Uterus (tissue), 4 donors: ENCODE measurements around the gene MARCHF6. TPM values are rescaled to one million over a fixed set of nuclear protein-coding genes. Genes with fewer than 3 reads are reported as not detected.

Experiments used
- DNase-seq, 2 donors: peaks; one replicate each; pipeline ENCODE4 v3.0.0-alpha.2; 2019 to 2020
- H3K27ac ChIP-seq, 2 donors: fragments of 200-600 bp; sonication (generic); 1 replicate in 1 of 2; 2 replicates in 1 of 2; pipeline ENCODE4 v1.5.1; 2016 to 2018
- H3K27me3 ChIP-seq, 2 donors: fragments of 200-600 bp; sonication (generic); one replicate each; pipeline ENCODE4 v1.5.1; 2018 to 2019; ENCODE audit warnings: control low read depth in 1 of 2
- H3K36me3 ChIP-seq, 2 donors: fragments of 200-600 bp; sonication (generic); one replicate each; pipeline ENCODE4 v1.5.1; 2019; ENCODE audit warnings: control low read depth in 1 of 2
- H3K4me1 ChIP-seq, 2 donors: fragments of 200-600 bp; sonication (generic); one replicate each; pipeline ENCODE4 v1.5.1; 2018 to 2019; ENCODE audit warnings: control low read depth in 1 of 2
- H3K4me3 ChIP-seq, 2 donors: fragments of 200-600 bp; sonication (generic); 1 replicate in 1 of 2; 2 replicates in 1 of 2; pipeline ENCODE4 v1.5.1; 2018 to 2019; ENCODE audit warnings: mild to moderate bottlenecking in 1 of 2
- H3K9me3 ChIP-seq, 2 donors: fragments of 200-600 bp; sonication (generic); one replicate each; pipeline ENCODE4 v1.5.1; 2019; ENCODE audit warnings: control low read depth in 1 of 2
- POLR2A ChIP-seq, 2 donors: fragments of 450-650 bp; IDR thresholded peaks; one replicate each; pipeline ENCODE4 v1.6.1; 2016; ENCODE audit warnings: antibody characterized with exemption in 2 of 2, mild to moderate bottlenecking in 1 of 2, moderate library complexity in 1 of 2
- intact Hi-C: fragments of 100-400 bp; cut with DNase I; formaldehyde crosslinking; loops from one replicate; pipeline ENCODE4 v1.15.1; 2023; ENCODE audit warnings: low total_unique reads
- total RNA-seq, 4 donors: library from RNA; depleted of rRNA in 3 of 4; stranded (reverse); fragments of >200 nt in 3 of 4; gene quantifications; one replicate each; pipeline versions ENCODE4 v1.1.0 to v1.2.4, GENCODE V29; 2014 to 2023
- TF ChIP-seq, protein P1 (sequence below), 4 experiments: fragments of 200-600 bp in 2 of 4; fragments of 450-650 bp in 2 of 4; sonication (generic) in 2 of 4; IDR thresholded peaks; one replicate each; pipeline ENCODE4 v1.5.1; 2016 to 2019; ENCODE audit warnings: antibody characterized with exemption in 4 of 4, mild to moderate bottlenecking in 2 of 4, moderate library complexity in 1 of 4
- donor health status: DM: yes; HTN: yes; CAD: no.

The MARCHF6 gene
- total RNA-seq, 4 donors from 2014 or later = 62.1 to 234 (median 178) TPM

GRCh38 chr5:10311595-10312425 lies 41.7 kb upstream of the MARCHF6 start:
- Histone ChIP-seq H3K27ac (no peak overlapping the region), H3K4me1 (no peaks in the 10 kb centered on the region), H3K4me3 (no peak overlapping the region), H3K9me3 (no peaks in the 10 kb centered on the region), H3K27me3 (no peaks in the 10 kb centered on the region), H3K36me3 (no peaks in the 10 kb centered on the region)
- DNase-seq = no peak
- intact Hi-C loops = no loop called here
- no peak for TF ChIP-seq POLR2A (IDR thresholded peaks at IDR 0.05)
- TF ChIP-seq, protein P1, sequence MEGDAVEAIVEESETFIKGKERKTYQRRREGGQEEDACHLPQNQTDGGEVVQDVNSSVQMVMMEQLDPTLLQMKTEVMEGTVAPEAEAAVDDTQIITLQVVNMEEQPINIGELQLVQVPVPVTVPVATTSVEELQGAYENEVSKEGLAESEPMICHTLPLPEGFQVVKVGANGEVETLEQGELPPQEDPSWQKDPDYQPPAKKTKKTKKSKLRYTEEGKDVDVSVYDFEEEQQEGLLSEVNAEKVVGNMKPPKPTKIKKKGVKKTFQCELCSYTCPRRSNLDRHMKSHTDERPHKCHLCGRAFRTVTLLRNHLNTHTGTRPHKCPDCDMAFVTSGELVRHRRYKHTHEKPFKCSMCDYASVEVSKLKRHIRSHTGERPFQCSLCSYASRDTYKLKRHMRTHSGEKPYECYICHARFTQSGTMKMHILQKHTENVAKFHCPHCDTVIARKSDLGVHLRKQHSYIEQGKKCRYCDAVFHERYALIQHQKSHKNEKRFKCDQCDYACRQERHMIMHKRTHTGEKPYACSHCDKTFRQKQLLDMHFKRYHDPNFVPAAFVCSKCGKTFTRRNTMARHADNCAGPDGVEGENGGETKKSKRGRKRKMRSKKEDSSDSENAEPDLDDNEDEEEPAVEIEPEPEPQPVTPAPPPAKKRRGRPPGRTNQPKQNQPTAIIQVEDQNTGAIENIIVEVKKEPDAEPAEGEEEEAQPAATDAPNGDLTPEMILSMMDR (IDR thresholded peaks at IDR 0.05) = no peak

DNA sequence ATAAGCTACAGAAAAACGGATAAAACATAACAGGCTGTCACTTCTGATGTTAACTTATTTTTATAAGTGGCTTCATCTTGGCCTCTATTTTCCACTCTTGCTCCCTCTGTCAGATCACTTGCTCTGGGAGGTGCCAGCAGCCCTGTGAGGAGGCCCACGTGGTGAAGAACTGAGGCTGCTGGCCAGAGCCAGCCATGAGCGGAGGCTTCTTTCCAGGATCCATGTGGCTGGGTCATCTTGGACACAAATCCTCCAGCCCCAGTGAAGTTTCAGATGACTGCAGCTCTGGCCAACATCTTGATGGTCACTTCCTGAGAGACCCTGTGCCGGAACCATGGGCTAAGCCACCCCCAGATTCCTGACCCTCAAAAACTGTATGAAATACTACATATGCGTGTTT lies 38.3 kb upstream of the MARCHF6 start:
- no peak overlapping the region for H3K4me3 ChIP-seq
- DNase-seq = no peak
- no peaks in the 10 kb centered on the region for H3K4me1 ChIP-seq
- no peak overlapping the region for H3K27ac ChIP-seq
- H3K36me3 ChIP-seq = no peaks in the 10 kb centered on the region
- H3K27me3 ChIP-seq = no peaks in the 10 kb centered on the region
- intact Hi-C loops = no loop called here
- TF ChIP-seq, protein P1 (IDR thresholded peaks at IDR 0.05) = no peak
- TF ChIP-seq POLR2A (IDR thresholded peaks at IDR 0.05) = no peak
- H3K9me3 ChIP-seq = no peaks in the 10 kb centered on the region

DNA sequence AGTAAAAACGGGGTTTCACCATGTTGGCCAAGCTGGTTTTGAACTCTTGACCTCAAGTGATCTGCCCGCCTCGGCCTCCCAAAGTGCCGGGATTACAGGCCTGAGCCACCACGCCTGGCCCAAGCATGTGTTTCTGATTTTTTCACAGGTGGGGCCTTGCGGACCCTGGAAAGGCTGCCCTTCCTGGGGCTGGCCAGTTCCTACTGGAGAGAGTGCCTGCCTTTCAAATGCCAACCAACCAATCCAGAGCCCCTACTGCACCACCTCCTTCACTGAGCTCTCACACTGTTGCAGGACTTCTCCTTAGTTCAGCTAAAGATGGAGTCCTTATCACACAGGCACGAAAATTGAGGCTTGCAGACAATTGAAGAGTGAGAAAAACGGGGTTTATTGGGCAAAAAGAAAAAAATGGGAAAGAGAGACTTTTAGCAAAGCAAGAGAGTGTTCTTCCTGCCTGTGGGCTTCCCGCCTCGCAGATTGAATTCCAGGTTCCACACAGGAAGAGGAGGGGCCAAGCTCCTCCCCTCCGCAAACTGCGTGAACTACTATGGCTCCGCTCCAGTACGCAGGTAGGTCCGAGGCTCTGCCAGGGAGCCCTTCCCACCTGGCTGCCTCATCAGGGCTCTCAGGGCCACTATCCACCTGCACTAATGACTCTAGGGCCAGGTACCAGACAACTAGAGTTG lies 37.5 kb upstream of the MARCHF6 start:
- no peak overlapping the region for H3K4me3 ChIP-seq
- DNase-seq = no peak
- no peaks in the 10 kb centered on the region for H3K27me3 ChIP-seq
- H3K36me3 ChIP-seq = no peaks in the 10 kb centered on the region
- H3K27ac ChIP-seq = no peak overlapping the region
- H3K4me1 ChIP-seq = no peaks in the 10 kb centered on the region
- intact Hi-C loops = no loop called here
- TF ChIP-seq, protein P1 (IDR thresholded peaks at IDR 0.05) = no peak
- no peak for TF ChIP-seq POLR2A (IDR thresholded peaks at IDR 0.05)
- no peaks in the 10 kb centered on the region for H3K9me3 ChIP-seq

DNA sequence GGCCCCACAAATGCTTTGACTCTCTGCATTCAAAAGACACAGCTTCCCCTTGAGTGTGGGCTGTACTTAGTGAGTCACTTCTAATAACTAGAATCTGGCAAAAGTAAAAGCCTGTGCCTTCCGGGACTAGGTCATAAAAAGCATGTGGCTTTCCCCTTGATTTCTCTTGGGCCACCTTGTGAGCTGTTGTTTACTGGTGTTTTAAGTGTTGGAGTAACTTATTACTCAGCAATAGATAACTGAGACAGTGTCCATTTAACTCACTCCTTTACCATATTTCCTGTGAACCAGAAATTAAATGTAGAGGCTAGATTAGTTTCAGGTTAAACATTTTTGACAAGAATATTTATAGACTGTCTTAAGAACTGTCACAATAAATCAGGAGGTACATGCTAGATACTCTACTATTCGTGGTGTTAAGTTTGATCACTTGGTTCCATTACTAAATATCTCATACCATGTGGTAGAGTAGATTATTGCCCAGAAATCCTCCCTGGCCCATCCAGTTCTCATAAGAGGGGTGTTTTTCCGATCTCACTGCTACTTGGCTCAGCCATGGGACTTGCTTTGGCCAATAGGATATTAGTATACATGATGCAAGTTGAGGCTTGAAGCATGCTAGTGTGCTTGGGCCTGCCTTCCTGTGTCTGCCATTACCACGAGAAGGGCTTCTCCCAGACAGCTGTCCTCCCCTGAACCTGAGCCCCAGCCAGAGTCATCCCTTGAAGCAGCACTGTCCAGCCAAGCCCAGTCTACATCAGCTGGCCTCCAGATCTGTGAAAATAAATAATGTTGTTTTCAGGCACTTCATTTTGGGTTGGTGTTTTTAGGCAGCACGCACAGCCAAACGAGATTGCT lies 35.4 kb upstream of the MARCHF6 start:
- no peak for DNase-seq
- H3K36me3 ChIP-seq = no peaks in the 10 kb centered on the region
- no peak overlapping the region for H3K4me3 ChIP-seq
- no peaks in the 10 kb centered on the region for H3K4me1 ChIP-seq
- H3K27ac ChIP-seq = no peak overlapping the region
- intact Hi-C loops = no loop called here
- TF ChIP-seq, protein P1 (IDR thresholded peaks at IDR 0.05) = no peak
- no peak for TF ChIP-seq POLR2A (IDR thresholded peaks at IDR 0.05)
- H3K9me3 ChIP-seq = no peaks in the 10 kb centered on the region
- no peaks in the 10 kb centered on the region for H3K27me3 ChIP-seq
